CD4-positive, alpha-beta T cell treated with Interleukin-12 subunit alpha and Interleukin-12 subunit beta, for 1 hour (primary cell): ENCODE measurements around the gene FAM149B1.
"Not testable (repeated sequence)": the region's sequence is repeated elsewhere in the genome, so short reads cannot be mapped to it uniquely, and the experiment has no call there.

Experiments used
- DNase-seq: peaks from one replicate; pipeline ENCODE4 v3.0.0-alpha.2; 2020

Gene FAM149B1

DNA sequence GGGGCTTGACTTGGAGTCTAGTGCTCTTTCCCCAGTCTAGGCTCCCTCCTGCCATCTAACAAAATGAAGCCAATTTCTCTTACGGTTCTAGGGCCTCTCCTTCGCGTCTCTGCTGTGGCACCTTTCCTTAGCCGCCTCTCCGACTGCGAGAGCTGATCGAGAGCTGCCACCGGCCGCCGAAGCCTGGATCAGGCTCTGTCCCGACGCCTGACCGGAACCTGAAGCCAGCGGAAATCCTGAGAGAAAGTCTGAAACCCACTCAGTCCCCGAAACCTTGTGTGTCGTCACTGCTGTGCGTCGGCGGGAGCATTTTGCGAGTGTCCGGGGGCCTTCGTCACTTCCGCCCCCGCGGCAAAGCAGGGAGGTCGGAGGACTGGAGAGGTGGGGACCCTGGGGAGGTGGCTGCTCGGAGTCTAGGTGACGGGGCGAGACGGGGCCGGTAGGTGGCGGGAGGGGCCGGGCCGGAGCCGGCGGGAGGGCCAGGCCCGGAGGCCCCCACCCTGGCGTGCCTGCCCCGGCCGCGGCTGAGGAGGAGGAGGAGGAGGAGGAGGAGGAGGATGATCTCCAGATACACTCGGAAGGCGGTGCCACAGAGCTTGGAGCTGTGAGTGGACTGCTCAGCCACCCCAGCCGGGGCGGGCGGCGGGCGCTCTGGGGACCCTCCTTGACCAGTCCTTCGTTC, at the start of gene FAM149B1, which contains the start of gene ECD:
FAM149B1 (plus strand) TSS at position 337 of the 682 bp plus-strand sequence; CDS start at position 558, 221 bp downstream.
ECD (minus strand) TSS at position 226 of the 682 bp plus-strand sequence. CDS start 4,071 bp downstream, outside the sequence.
- peak; percentile 92 for DNase-seq

DNA sequence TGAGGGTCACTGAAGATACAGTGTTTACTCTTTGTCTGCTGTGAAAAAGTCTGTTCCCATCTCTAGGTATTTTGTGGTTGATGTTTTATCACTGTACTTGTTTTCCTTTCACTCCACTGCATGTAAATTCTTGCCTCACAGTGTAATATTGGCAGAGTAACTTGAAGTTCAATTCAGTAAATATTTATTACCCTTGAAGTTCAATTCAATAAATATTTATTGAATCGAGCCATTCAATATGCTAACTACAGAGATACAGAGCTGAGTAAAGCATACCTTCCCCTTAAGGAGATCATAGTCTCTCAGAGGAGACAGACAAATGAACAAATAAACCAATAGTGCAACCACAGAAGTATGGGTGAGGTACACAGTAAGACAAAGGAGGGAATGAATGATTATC, 48.5 kb upstream of the FAM149B1 start:
- DNase-seq, result no peak

DNA sequence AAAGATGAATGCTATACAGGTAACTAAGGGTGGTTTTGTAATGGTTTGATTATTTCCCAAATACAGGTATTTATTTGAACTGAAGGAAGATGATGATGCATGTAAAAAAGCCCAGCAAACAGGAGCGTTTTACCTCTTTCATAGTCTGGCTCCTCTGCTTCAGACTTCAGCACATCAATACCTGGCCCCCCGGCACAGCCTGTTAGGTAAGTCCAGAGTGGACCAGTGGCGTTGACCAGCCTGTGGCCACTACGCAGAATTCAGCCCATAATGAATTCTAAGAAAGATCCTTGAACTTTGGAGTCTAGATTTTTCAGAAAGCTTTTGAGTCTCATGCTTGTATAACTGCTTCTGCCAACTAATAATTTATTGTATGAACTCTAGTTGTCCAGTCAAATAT, 48.0 kb upstream of the FAM149B1 start:
- DNase-seq, result no peak

DNA sequence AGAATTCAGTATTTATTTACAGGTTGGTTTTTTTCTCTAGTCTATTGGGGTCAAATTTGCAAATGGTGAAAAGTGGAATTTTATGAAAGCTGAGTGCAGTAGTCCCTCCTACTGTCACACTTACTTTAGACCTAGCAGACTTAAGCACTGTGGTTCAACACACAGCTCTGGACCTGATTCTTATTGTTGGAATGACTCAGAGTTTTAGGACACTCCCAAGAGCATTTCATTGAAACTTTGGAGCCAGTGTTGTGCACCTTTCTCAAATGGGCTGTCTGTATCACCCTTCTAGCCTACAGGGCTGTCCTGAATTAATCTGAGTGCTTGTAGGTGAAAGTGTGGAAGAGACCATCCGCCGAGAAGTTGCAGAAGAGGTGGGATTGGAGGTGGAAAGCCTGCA, 41.6 kb upstream of the FAM149B1 start:
- no peak for DNase-seq

DNA sequence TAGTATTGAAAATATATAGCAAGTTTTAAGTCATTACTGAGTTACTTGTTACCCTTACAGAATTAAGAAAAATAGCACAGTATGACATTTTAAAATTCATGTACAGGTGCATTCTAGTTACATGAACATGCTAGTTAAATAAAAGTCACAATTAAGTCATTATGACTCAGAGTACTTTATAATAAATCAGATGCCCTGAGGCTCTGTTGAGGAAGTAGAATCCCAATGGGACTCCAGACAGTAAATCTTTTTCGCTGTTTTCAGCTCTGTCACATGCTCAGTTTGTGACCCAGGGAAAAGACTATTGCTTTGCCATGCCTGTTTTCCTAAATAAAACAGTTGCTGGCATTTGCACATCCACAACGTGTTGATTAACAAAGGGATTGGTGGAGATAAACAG, 36.6 kb upstream of the FAM149B1 start:
- DNase-seq, result no peak

DNA sequence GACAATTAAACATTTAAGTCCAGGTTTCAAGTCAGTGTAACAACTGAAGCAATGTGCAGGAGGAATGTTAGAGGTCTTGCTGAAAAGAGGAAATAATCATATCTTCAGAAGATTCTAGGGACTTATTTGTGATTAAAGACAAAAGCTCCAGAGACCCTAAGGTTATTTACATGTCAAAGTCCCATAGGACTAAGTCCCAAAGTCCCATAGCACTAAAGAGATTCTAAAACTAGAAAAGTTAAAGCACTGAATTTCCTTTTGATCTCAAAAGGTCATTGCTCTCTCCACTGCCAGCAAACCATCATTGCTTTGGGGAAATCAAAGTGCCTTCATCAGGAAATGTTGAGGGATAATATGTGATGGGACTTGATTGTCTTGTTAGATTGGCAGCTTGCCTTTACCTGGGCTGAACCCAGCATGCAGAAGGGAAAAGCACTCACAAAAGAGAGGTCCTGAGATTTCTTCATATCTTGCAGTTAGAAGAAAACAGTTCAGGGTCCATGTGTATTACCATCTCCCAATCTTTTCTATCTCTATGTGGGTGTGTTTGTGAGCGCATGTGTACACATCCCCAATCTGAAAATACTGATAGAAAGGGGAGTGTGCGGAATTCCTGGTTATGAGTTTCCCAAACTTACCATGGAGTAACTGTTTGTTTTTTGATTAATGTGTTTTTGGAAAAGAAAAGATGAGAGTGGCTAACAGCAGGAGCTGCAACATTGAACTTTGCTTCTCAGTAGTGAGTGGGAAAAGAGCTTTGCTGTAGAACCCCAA, 35.8 kb upstream of the FAM149B1 start:
- DNase-seq, result no peak

DNA sequence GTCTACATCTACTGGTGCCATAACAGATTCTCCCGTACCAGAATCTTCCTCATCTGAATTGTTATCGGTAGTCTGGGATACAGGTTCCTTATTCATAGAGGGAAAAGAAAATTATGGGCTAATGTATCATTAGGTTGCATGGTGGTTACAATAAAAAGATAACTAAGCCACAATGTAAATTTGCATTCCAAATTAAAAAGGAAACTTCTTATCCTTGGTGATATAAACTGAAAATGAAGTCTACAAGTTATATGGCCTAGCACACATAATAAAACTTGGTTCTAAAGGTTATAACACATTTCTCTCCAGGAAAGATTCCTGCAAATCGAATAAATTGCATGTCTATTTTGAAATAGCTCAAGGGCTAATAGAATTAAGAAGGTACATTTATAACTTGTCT, 33.2 kb upstream of the FAM149B1 start:
- DNase-seq, result no peak

DNA sequence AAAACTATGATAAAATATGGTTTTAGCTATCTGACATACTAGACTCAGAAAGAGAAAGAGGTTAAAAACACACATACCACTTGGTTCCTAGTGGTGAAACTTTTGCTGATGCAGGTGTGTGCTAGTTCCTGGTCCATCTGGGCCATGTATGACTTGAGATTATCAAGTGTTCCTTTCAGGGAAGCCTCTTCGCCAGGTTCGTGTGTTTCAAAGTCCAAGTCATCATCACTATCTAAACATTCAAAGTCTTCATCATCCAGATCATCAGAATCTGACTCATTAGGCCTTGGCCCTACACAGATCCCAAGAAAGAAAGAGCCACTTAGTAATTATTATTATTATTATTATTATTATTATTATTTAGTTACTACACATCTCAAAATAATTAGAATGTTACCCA, 31.3 kb upstream of the FAM149B1 start:
- DNase-seq, result no peak

DNA sequence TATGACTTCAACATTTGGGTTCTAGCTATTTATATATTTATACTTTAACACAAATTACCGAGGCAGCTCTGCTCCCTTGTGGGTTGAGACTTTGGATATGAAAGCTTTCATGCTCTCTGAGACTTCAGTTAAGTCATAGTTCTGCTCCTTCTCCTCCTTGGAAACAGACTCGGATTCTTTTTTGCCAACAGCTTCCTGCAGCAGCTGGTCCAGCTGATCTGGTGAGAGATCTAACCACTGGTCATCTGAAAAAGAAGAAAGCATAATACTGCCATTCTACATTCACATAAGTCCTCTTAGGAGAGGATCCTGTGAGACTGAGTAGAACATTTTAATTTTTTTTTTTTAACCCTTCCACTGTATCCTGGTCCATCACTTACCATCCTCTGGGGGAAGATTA, 28.7 kb upstream of the FAM149B1 start:
- no peak for DNase-seq

DNA sequence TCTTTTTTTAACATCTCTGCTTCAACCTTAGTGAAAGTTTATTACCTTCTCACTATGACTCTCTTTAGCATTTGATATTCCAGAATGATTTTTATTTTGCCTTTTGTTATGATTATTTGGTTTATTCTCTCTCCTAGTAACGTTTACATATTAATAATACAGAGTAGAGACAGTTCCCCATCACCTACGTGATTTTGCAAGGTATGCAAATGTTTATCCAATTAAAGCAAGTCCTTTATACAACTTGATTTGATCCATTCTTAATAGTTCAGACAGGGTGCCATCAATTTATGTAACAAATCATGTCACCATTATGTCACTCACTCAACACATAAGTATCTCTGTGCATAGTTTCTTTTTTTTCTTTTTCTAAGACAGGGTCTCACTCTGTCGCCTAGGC, 26.3 kb upstream of the FAM149B1 start:
- no peak for DNase-seq

DNA sequence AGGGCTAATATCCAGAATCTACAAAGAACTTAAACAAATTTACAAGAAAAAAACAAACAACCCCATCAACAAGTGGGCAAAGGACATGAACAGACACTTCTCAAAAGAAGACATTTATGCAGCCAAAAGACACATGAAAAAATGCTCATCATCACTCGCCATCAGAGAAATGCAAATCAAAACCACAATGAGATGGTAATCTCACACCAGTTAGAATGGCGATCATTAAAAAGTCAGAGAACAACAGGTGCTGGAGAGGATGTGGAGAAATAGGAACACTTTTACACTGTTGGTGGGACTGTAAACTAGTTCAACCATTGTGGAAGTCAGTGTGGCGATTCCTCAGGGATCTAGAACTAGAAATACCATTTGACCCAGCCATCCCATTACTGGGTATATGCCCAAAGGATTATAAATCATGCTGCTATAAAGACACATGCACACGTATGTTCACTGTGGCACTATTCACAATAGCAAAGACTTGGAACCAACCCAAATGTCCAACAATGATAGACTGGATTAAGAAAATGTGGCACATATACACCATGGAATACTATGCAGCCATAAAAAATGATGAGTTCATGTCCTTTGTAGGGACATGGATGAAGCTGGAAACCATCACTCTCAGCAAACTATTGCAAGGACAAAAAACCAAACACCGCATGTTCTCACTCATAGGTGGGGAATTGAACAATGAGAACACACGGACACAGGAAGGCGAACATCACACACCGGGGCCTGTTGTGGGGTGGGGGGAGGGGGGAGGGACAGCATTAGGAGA, 17.1 kb upstream of the FAM149B1 start:
- DNase-seq, result not testable (repeated sequence)

DNA sequence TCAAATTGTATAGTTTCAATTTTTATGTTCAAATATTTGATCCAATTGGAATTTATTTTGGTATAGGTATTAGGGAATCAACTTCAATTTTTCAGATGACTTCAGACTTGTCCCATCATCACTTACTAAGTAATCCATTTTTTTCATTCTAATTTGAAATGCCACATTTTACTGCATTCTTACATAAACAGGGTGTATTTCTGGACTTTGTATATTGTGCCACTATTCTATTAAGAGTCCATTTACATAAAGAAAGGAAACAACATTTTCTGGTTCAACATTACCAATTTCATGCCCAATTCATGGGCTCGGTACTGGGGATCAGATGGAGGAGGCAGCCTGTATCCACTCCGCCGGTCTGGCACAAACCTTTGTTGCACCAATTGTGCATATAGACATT, 15.9 kb upstream of the FAM149B1 start:
- no peak for DNase-seq

DNA sequence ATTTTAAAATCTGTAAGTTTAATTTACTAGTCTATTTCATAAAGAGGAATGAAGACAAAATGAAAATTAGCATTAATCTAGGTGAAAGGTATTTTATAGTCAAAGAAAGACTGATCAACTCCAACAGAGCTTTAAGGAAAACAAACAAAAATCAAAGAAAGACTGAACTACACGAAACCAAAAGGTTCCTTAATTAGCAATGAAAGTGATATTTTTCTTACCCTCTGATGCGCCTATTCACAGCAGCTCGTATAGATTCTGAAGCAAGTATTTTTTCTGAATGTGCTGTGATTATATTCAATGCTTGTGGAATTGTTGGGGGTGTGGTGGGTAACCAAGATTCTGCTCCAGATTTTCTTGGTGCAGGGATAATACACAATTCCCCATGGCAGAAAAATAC, 11.9 kb upstream of the FAM149B1 start:
- no peak for DNase-seq

DNA sequence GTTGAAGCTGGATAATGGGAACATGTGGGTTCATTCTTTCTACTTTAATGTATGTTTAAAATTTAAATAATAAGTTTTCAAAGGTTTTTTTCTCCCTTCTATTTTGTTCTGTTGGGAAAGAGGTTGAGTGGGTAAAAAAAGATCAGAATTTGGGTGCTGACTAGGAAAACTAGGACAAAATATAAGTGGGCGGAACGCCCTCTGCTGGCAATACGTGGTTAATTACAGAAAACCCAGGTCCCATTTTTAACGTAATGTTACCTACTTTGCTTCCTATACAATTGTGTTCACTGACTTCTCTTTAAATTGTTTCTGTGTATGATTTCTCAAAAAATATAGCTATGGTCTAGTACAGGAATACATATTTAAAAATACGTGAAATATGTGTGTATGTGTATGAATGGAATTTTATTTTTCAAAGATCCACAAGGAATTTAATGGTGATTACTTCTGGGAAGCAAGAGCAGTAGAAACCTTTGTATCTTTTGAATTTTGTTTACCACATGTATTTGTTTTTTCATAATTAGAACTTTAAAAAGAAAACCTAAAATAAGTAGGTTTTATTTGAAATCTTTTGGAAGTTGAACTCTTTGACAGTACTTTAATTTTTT, 8.8 kb upstream of the FAM149B1 start:
- DNase-seq, result peak; percentile 69

DNA sequence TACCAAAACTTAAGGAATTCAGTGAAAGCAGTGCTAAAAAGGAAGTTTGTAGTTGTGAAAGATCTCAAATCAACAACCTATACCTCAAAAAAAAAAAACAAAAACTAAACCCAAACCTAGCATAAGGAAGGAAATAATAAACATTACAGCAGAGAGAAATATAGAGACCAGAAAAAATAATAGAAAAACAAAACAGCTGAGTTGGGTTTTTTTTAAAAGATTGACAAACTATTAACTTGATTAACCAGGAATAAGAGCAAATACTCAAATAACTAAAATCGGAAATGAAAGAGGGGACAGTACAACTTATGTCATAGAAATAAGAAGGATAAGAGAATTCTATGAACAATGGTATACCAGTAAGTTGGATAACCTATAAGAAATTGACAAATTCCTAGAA, 6.8 kb upstream of the FAM149B1 start:
- DNase-seq, result no peak

DNA sequence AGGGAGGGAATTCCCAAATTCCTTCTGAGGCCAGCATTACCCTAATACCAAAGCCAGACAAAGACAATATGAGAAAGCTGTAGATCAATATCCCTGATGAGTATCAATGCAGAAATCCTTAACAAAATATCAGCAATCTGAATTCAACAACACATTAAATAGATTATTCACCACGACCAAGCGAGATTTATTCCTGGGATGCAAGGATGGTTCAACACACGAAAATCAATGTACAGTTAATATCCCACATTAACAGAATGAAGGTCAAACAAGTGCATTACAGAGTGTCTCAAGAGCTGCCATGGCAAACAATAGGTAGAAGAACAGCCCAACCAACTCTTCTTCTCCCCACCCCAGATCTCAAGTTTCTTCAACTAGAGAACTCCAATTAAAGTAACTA, 6.3 kb upstream of the FAM149B1 start:
- no peak for DNase-seq

DNA sequence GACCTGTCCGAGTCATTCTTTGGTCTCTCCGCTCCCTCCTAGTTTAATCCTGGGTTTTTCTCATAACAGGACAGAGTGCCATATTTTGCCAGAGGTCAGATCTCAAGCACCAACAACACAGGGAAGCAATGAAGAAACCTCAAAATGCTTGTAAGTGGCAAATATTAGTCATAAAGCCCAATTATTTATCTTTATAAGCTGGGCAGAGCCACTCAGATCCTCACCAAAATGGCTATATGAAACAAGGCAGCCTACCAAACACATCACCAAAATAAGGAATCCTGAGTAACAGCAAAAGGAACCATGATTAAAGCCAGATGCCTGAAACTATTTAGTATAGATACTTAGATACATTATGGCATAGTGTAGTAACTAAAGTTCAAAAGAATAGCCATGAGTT, 4.8 kb upstream of the FAM149B1 start:
- DNase-seq, result no peak

DNA sequence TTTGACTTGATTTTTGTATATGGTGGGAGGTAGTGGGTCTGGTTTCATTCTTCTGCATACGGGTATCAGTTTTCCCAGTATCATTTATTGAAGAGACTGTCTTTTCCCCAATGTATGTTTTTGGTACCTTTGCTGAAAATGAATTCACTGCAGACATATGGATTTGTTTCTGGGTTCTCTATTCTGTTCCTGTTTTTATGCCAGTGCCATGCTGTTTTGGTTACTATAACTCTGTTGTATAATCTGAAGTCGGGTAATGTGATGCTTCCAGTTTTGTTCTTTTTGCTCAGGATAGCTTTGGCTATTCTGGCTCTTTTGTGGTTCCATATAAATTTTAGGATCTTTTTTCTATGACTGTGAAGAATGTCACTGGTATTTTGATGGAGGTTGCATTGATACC, 947 bp upstream of the FAM149B1 start:
- no peak for DNase-seq

DNA sequence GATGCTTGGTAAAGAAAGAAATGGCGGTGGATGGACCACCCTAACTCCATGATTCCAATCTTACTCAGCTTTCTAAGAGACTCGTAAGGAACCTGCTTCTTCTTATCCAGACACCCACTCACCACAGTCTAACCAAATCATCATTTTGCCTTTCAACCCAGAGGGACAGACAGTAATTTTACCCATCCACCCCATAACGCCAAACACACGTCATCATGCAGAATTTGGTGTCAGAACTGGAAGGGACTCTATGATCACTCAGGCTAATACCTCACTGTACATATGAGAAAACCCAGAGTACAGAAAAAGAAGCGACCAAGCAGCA, 499 bp upstream of the FAM149B1 start:
- peak; percentile 37 for DNase-seq

DNA sequence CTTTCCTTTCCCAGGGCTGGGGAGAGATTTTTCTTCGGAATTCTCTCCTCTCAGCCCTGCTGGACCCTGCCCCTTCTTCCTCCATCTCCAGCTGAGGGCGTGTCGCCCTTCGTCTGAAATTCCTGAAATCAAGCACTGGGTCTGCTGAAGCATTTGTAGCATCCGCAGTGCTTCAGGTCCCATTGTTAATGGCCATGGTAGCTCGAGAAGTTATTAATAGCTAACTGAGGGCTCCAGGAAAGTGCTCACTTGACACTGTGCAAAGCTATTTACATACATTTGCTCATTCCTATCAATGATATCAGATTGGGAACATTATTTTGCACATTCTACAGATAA, 515 bp downstream of the FAM149B1 start:
- no peak for DNase-seq

DNA sequence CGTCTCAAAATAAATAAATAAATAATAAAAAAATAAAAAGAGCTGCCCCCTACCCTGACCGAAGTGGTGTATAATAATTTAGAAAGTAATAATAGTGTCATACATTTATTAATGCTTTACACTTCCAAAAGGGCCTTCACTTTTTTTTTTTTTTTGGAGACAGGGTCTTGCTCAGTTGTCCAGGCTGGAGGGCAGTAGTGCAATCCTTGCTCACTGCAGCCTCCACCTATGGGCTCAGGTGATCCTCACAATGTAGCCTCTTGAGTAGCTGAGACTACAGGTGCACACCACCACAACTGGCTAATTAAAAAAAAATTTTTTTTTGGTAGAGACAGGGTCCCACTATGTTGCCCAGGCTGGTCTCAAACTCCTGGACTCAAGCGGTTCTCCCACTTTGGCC, 1.4 kb downstream of the FAM149B1 start:
- no peak for DNase-seq

DNA sequence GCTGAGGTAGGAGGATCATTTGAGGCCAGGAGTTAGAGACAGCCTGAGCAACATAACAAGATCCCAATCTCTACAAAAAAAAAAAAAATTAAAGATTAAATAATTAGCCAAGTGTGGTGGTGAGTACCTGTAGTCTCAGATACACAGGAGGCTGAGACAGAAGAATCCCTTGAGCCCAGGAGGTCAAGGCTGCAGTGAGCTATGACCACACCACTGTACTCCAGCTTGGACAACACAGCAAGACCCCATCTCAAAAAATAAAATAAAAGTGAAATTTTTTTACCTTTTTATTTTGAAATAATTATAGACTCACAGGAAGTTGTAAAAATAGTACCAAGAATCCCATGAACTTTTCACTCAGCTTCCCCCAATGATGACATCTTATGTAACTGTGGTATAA, 4.9 kb downstream of the FAM149B1 start:
- DNase-seq, result no peak

DNA sequence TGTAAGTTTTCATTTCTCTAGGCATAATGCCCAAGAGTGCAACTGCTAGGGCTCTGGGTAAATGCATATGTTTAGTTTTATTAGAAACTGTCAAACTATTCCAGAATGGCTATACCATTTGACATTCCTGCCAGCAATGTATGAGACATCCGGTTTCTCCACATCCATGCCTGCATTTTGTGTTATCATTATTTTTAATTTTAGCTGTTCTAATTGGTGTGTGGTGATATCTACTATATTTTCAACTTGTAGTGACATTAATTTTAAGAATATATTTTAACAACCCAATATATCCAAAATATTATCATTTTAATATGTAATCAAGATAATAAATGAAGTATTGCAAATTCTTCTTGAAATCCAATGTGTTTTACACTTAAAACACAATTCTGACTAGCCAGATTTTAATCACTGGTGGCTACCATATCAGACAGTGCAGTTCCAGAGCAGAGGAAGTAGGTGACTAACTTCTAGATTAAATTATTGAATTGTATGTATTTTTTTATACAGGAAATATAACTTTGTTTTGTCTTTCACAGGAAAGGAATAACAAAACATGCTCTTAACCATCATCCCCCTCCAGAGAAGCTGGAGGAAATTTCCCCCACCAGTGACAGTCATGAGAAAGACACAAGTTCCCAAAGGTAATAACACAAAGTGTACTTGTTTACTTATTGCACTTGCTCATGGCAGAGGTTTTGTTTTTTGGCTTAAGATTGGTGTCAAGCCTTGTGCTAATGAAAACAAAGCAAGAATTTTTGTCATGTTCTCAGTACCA, 6.4 kb downstream of the FAM149B1 start:
- no peak for DNase-seq
